Stimulated activated CD8-positive, alpha-beta memory T cell treated with anti-CD3 and anti-CD28 coated beads, Interleukin-12 subunit alpha, Interleukin-12 subunit beta, amount 100 ng/mL, for 4 hours (primary cell): ENCODE measurements around the gene TEAD4.

ENCODE experiments used
- DNase-seq: peaks from one replicate; pipeline ENCODE4 v3.0.0-alpha.2; 2020; ENCODE audit warnings: low read depth

TEAD4 gene

GRCh38 chr12:2959192-2959504 is at the start of gene TEAD4:
Gene TEAD4, plus strand, starts transcription at chr12:2959397.
- no peak for DNase-seq

DNA sequence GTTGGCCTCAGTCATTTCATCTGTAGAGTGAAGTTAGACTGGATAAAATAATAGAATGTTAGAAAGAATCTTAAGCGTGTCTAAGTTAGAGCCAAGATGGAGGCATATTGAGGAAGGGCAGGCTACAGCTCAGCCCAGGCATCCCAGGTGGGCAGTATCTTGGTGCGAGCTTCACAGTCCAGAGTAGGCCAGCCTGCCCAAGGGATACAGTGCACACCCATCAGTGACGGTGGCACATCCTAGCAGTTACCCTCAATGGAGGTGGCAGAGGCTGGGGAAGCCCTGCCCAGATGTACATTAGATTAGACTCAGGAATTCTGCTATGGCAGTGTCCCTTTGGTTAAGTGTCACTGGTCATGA is 47.0 kb upstream of the TEAD4 start:
- DNase-seq, result no peak

DNA sequence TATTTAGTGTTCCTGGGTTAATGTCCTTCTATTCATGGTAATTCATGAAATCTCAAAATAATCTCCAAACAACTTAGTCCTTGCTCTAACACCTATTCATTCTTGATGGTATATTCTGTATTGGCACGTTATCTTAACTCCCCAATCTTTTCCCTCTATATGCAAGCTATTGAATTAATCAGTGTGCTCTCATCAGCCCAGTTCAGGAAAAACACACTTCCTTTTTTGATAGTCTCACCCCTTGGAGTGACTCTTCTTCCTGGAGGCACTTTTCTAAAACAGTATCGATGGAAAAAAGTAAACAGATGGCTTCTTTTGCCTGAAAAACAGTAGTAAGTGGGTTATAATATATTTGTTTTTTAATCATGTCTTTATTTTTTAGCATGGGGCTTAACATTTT is 39.9 kb upstream of the TEAD4 start:
- no peak for DNase-seq

DNA sequence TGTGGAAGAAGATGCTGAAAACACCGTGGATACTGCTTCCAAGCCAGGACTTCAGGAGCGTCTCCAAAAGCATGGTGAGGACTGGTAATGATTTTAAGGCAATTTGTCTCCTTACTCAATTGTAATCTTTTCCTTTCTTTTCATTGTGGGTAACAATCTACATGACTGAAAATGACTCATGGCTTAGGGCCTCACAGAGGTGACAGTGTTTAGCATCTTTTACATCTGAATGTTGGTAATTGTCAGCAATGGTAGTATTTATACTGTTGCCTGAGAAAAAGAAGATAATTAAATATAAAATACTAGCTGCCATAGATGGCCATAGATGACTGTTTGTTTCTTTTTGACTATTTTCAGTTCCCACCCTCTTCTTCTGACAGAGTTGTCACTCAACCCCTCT is 36.9 kb upstream of the TEAD4 start:
- DNase-seq, result no peak

- no peak for DNase-seq
Measured at GRCh38 chr12:2923057-2923456, 36.1 kb upstream of the TEAD4 start.

- DNase-seq, result no peak
Measured at GRCh38 chr12:2924019-2924418, 35.2 kb upstream of the TEAD4 start.

DNA sequence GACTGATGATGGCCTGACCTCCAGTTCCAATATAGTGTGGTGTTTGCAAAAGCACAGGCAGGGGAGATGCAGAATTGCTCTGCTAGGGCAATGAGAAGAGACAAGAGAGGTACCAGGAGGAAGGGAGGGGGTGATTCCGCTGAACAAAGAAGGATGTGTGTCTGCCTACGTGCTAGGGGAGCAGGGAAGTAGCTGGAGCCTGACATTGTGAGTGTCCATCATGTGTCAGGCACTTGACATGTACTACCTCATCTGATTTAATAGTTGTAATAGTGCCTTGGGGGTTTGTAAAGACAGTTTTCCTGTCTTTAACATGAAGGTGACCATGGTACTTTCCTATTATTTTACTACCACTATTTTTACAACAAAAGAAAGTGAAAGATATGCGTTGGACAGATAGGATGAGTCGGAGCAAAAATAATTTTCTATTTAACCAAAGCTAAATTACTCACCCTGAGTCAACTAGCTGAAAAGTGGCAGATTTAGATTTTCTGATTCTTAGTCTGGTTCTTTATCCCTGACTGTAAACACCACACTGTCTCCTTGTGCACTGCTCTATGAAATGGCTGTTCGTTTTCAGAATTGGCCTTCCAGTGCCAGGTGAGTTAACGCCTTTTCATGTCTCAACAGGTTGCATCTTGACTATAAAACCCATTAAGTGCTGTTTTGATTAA is 33.7 kb upstream of the TEAD4 start:
- DNase-seq, result no peak

DNA sequence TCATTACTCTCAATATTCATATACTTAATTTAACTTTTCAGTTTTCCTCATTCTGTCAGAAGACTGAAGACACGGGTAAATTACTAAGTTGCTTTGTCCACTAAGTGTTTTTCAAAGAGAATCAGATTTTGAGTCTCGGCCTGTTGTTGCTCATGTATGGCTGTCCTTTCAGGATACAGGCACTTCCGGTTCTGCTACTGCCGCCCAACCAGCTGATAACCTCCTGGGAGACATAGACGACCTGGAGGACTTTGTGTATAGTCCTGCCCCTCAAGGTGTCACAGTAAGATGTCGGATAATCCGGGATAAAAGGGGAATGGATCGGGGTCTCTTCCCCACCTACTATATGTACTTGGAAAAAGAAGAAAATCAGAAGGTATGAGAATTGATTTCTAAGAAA is 28.3 kb upstream of the TEAD4 start:
- DNase-seq, result no peak

GRCh38 chr12:2933586-2933985 is 25.6 kb upstream of the TEAD4 start:
- DNase-seq, result no peak

DNA sequence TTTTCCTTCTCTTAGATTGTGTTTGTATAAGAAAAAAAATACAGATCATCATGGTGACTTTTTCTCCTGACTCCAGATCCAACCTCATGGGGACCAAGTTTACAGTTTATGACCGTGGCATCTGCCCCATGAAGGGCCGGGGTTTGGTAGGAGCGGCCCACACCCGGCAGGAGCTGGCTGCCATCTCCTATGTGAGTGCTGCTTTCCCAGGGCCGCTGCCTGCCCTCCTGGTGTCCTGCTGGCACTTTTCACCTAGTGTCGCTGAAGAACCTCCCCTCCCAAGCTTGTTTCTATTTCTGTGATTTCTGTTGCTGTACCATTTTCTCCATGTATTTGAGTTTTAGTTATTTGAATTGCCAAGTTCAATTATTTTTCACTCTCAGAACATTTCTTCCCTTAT is 24.8 kb upstream of the TEAD4 start:
- no peak for DNase-seq

DNA sequence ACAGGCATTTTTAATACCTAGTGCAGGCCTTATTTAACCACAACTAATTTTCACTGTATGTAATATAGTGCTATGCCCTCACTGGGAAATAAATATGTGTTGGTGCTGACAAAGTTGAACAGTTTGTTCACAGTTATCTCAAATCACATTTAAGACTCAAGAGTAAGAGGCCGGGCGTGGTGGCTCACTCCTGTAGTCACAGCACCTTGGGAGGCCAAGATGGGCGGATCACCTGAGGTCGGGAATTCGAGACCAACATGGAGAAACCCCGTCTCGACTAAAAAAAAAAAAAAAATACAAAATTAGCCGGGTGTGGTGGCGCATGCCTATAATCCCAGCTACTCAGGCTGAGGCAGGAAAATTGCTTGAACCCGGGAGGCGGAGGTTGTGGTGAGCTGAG is 22.9 kb upstream of the TEAD4 start:
- DNase-seq, result no peak

GRCh38 chr12:2937500-2937899 is 21.7 kb upstream of the TEAD4 start:
- no peak for DNase-seq

DNA sequence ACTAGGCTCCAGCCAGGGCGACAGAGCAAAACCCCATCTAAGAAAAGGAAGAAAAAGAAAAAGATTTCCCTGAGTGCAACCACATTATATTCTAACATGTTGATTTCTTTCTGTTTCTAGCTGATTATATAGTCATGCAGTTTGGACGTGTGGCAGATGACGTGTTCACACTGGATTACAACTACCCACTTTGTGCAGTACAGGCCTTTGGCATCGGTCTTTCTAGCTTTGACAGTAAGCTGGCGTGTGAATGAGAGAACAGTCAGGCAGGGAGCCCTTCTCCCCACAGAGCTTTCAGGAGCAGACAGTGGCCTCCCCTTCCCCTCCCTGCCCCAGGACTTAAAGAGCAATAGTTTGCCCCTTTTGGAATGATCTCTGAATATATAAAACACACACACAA is 20.0 kb upstream of the TEAD4 start:
- no peak for DNase-seq

- no peak for DNase-seq
Measured at GRCh38 chr12:2940564-2940963, 18.6 kb upstream of the TEAD4 start.

DNA sequence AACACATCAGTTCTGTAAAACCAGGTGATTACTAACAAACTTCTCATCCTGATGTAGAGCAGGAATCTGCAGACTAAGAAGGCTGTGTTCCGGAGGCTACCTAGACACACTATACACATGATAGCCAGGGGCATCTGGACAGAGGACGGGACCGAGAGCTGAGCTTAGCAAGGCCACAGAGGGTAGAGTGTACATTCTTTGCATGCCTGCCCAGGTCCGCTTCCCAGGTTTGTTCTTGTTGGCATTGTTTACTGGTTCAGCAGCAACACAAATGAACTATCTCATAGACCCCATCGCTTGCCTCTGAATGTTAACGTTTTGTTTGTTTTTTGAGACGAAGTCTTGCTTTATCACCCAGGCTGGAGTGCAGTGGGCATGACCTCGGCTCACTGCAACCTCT is 17.7 kb upstream of the TEAD4 start:
- DNase-seq, result no peak

- no peak for DNase-seq
Measured at GRCh38 chr12:2944401-2945047, 14.7 kb upstream of the TEAD4 start.

DNA sequence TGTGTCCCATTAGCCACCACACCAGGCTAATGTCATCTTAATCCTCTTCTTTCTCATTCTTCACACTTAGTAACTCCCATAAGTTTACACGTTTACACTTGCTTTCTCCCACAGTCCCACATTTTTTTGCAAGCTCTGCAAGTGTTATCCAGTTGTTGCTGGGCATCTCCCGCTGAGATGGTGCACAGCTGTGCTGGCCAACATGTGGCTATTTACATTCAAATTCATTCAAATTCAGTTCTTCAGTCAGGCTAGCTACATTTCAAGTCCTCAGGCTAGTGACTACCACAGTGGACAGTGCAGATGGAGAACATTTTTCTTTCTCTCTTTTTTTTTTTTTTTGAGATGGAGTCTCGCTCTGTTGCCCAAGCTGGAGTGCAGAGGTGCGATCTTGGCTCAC is 9.8 kb upstream of the TEAD4 start:
- DNase-seq, result no peak

GRCh38 chr12:2955888-2956287 is 3.3 kb upstream of the TEAD4 start:
- DNase-seq, result no peak

- no peak for DNase-seq
Measured at GRCh38 chr12:2957816-2958431, 1.3 kb upstream of the TEAD4 start.

GRCh38 chr12:2958432-2959191 is 585 bp upstream of the TEAD4 start:
- DNase-seq, result no peak

GRCh38 chr12:2959505-2960389 is 550 bp downstream of the TEAD4 start:
- no peak for DNase-seq

DNA sequence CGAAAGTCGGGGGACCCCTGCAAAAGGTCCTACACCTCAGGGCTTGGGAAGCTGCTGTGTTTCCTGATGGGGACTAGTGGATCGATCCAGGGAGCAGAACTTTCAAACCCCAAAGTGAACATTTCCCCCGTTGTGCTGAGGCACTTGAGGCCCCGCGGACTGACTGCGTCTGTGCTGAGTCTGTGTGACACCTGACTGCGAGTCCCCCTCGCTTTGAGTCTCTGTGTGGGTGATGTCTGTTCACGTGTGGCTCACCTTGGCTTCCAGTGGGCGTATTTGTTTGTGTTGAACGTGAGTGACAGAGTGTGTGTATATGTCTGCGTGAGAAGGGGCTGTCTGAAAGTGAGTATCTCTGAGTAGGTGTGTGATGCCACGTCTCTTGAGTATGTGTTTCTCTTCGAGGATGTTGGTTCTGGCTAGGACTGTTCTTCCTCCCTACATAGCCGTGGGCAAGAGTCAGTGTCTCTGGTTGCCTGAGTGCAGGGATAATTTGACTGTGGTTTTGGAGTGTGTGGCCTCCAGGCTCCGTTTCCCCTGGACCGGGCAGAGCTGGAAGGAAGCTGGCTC is 1.3 kb downstream of the TEAD4 start:
- no peak for DNase-seq
